Inflammatory macrophage treated with lipopolysaccharide for 4 hours (primary cell): ENCODE results near the gene PITPNB.

ENCODE experiments used
- DNase-seq: peaks from one replicate; pipeline ENCODE4 v3.0.0-alpha.2; 2020

The PITPNB gene

DNA sequence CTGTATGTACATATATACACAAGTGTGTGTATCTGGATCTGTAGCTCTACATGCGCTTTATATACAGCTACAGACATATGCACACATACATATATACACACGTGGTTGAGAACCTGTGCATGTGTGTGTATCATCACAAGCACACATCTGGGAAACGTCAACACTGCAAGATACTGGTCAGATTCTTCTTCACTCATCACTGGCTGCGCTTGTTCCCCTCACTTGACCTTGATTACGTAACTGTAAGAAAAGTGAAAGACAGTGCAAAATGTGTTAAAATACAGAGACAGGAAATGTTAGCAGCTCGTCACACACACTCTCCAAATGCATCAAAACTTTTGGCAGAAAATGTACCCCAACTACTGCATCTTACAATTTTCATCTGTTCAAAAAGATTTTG is 65.6 kb downstream of the PITPNB start:
- DNase-seq = peak; percentile 55

DNA sequence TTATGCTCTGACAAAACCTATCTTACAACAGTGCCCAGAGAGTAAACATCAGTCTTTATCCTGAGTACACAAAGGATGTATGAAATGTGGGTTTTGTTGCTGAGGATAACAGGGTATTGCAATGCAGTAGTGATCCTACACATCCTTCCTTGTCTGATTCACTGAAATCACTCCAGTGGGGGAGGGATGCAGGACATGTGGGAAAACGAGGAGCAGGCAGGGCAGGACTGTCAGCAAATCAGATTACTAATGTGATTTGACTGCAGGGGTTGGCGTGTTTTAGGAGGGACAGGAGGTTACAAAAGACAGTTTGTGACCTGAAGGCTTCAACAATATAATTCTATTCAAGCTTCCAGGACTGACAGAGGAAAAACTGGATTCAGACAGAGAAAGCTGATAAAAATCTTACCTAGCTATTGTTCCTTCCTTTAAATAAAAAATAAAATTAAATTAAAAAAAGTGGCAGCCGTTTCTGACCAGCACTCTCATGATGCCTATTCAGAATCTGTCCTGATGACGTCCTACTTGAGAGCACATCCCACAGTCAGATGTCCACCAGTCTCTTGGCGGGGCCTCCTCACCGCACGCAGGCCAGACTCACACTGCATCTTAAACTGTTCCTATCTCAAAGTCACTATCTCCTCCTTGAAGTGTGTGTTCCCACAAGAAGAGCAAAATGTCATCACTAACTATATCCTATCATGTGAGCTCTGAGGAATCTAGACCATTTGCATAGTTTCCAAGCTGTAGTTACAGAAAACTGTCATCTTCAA is 66.9 kb downstream of the PITPNB start:
- no peak for DNase-seq

DNA sequence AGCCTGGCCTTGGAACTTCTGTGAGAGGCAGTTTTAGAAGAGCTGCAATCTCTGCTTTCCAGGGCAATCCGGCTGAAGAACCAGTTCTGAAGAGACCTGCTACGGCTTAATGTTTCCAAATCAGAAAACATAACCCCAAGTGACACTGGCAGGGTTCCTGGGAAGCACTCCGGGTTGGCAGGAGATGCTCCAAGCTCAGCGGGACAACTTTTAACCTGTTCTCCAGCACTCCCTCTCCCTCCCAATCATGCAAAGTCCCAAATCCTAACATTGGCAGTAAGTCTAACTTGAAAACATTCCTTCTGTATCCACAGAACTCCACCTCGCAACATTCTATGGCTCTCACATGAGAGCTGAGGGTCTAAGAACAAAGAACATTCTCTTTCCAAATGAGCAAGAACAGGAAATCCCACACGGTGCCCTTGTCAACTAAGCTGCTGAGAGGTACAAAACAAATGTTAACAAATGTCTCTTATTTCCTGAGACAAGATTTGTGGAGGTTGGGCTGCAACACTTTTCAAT is 69.0 kb downstream of the PITPNB start:
- DNase-seq = no peak

DNA sequence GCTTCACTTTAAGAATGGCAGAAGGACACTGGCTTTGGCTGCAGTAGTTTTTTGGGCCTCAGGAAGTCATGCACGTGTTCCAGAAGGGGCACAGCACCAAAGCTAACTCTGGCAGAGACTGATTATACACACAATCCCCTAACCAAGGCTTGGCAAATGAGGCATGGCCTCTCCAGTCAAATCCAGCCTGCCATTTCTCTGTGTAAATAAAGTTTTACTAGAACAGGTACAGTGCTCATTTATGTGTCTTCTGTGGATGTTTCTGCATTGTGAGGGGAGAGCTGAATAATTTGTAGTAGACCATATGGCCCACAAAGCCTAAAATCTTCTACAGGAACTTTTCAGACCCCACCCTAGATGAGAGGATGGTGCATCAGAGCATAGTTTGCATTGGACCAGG is 71.1 kb downstream of the PITPNB start:
- no peak for DNase-seq

DNA sequence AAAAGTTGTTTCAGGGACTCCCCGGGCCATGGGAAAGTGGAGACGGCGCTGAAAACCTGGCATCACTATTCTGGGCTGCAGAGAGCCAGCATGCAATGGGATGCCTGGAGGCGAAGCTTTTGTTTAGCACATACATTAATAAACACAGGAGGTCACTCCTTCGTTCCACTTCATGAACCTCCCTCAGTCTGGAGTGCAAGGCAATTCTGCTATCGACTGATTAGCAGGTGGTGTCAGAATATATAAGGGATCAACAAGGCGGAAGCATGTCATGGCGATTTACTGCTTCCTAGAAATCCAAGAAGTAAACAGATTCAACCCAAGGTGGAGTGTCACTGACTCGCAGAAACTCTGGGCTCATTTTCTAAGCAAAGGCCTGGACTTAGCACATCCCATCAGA is 72.1 kb downstream of the PITPNB start:
- no peak for DNase-seq

DNA sequence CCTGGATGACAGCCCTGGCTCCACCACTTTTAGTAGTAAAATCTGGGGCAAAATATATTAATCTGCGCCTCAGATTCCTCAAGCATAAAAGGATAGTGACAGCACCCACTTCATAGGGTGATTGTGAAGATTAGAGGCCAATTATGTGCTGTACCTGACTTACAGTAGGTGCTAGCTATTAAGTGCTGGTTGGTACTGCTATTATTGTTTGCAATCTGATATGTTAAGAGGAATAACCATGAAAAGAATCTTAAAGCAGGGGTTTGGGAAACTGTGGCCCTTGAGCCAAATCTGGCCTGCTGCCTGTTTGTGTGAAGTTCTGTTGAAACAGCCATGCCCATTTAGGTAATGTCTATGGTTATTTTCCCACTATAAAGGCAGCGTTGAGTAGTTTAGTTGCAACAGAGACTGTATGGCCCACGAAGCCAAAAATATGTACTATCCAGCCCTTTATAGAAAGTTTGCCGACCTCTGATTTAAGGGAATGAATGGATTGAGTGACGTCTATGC is 72.8 kb downstream of the PITPNB start:
- no peak for DNase-seq

DNA sequence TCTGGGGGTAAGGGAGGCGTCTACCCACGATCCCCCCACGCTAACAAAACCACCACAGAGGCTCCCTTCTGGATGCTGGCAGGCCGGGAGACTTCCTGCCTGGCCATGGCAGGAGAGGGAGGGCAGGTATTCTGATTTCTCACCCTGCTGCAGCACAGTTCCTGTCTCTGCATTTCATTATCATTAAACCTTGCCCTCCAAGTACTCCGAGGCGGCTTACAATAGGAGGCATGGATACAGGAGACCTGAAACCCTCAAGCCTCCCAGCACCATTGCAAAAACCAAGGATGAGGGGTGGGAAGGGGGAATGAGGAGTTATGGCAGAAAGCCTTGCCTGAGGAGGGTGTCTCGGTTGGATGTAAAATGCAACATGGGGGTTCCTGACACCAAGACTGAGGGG is 73.4 kb downstream of the PITPNB start:
- no peak for DNase-seq

DNA sequence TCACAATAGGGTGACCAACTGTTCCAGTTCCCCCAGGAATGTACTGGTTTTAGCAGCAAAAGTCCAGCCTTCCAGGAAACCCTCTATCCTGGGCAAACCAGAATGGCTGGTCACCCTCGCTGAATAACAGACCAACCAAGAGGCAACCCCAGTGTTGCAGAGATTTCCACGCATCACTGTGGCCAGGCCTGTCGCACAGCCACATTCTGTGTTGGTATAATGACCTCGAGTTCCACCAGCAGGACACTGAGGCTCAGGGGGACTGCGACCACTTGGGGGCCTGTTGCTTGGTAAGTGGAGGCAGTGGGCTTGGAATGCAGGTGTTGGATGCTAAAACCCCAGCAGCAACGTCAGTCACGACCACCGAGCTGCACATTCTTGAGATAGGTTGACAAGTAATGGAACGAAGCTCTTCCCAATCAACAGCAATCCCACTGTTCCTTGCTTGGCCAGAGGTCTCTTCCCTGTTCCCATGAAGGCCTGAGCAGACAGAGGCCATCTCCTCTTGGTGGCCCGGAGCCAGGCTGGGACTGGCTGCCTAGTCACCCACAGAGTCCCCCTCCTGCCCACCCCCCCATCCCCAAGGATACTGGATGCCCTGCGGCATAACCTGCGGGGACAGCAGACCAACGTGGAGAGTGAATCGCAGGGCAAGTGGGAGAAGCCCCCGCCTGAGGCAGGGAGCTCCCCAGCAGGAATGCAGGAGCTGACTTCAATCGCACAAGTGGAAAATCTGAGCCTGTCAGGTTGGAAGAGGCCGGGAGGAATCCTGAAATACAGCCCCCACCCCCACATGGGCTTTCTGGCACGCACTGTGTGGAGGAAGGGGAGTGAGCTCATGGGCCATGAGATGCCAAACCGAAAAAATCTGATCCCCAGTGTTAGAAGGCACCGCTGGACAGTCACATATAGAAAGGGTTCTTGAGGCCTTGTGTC is 74.1 kb downstream of the PITPNB start:
- DNase-seq = no peak

DNA sequence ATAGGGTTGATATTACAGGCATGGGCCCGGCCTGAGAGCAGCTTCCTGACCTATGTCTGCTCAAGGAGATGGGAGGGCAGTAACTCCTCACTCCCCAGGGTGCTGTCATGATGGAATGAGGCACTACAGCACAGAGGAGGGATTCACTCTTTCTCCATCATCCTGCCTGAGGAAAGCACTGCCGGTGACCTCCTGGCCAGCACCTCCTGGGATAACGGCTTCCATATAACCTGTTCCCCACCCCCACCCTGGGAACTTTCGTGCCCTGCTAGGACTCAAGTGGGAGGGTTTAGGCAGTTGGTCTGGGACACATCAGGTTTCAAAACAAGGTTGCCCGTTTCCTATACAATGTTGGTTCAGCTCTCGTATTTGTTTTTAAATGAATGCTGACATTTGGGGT is 74.8 kb downstream of the PITPNB start:
- DNase-seq = no peak

DNA sequence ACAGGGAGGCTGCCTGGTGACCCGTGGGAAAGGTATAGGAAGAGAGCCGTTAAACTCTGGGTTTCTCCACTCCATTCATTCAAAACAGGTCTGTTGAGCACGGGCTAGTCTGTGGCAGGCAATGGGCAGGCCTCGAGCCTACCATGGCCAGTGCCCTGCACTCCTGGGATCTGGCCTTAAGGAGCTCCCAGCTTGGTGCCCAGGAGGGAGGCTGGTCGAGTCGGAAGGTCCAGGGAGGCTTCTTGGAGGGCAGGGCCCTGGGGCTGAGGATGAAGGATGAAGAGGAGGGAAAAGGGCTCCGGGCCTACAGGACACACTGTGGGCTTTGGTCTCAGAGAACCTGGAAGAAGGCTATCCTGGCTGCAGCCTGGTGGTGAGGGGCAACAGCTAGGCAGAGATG is 75.6 kb downstream of the PITPNB start:
- DNase-seq = no peak

DNA sequence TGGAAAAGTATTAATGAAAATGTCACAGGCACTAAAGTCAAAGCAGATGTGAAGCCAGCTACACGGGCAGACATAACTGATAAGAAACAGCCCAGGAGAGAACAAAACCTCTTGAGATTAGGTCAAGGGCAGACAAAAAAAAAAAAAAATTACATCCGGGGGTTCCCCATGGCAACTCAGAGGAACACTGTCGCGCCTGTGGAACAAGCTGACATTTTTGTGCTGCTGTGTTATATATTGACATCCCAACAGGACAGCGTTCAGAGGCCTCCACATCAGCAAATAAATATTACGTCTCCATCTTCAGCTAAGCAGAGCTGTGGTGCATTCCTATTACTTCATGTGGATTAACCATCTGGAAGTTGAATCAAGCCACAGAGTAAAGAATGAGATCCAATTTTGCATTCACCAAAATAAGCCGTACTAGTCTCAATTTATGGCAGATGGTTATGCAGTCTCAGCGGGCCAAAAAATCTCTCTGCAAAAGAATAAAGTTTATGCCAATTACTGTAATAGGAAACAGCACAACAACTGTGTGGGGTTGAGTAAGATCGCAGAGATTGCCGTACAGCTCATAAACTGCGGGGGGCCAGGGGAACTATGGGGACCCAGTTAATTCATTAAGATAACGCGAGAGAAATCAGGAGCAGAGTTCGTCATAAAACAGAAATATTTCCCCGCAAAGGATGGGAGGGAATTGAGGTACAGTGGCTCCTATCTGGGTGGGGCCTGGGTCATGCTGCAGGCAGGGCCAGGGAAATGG is 76.2 kb downstream of the PITPNB start:
- no peak for DNase-seq

DNA sequence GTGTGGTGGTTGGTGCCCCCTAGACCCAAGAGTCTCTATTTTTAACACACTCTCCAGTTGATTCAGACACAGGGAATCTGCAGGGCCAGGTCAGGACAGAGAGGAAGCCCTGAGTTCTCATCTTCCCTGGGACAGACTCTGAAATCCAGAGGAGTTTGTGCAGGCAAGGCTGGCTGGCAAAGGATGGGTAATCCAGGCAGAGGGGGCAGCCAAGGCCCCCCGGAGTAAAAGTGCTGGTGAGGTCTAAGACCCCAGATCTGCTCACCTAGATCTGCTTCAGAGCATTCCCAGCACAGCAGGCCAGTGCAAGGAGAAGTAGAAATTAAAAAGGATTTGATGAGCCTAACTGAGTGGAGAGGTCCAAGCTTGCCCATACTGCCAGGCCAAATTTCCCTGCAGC is 76.9 kb downstream of the PITPNB start:
- no peak for DNase-seq

DNA sequence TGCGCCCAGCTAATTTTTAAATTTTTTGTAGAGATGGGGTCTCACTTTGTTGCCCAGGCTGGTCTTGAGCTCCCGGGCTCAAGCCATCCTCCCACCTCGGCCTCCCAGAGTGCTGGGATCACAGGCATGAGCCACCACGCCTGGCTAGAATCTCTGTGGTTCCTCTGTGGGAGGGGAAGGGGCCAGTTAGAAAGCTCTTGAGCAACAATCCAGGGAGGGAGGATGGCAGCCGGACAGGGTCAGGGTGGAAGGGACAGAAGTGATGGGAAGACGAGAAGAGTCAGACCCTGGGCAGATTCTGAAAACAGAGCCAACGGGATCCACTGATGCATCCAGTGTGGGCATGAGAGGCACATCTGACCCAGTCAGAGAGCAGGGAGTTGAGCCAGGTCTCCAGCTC is 78.6 kb downstream of the PITPNB start:
- no peak for DNase-seq

DNA sequence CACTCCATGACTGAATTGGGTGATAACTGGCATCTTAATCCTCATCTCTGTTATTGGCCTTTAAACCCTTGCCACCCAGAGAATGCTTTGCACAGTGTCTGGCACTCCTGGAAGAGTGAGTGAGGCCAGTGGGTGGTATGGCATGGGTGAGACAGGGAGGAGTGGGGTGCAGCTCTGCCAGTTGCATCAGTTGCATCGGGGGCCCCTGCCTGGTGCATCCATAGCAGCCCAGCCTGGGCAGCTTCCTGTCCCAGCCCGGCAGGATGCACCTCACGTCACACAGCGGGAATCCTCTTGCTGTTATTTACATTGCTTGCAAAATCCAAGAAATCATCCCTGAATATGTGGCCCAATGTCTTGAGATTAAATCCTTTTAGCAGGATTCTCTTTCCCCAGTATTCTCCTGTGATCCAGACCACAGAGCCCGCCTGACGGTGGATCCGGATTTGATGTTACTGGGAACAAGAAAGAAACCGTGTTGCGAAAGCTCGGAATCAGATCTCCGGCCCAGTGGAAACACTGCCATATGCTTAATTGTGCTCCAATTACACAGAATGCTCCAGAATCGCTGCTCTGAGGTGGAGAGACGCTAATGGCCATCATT is 79.9 kb downstream of the PITPNB start:
- DNase-seq = no peak

DNA sequence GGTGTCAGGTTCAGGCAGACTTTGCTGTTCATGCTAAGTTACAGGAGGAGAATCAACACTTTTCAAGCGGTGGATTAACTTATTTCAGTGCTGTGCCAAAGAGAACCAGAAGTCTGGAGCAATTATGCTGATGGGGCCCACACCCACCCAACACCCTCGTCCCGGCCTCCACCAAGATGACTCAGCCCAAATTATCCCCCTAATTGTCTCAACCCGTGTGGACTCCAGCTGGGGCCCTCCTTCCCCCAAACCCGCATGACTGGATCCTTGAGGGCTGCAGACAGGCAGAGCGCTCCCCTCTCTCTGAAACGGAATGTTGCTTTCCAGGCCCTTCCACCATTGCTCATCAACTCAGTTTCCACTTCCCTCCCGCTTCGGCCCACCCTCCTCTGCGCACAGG is 82.9 kb downstream of the PITPNB start:
- DNase-seq = no peak

DNA sequence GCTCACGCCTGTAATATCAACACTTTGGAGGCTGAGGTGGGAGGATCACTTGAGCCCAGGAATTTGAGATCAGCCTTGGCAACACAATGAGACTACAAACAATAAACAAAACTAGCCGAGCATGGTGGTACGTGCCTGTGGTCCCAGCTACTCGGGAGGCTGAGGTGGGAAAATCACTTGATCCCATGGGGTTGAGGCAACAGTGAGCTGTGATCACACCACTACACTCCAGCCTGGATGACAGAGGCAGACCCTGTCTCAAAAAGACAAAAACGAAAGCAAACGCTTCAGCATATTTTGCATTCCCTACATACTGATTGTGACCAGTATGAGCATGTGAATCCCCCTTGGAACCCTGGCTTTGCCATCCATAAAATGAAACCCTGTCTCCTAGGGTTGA is 83.6 kb downstream of the PITPNB start:
- no peak for DNase-seq

DNA sequence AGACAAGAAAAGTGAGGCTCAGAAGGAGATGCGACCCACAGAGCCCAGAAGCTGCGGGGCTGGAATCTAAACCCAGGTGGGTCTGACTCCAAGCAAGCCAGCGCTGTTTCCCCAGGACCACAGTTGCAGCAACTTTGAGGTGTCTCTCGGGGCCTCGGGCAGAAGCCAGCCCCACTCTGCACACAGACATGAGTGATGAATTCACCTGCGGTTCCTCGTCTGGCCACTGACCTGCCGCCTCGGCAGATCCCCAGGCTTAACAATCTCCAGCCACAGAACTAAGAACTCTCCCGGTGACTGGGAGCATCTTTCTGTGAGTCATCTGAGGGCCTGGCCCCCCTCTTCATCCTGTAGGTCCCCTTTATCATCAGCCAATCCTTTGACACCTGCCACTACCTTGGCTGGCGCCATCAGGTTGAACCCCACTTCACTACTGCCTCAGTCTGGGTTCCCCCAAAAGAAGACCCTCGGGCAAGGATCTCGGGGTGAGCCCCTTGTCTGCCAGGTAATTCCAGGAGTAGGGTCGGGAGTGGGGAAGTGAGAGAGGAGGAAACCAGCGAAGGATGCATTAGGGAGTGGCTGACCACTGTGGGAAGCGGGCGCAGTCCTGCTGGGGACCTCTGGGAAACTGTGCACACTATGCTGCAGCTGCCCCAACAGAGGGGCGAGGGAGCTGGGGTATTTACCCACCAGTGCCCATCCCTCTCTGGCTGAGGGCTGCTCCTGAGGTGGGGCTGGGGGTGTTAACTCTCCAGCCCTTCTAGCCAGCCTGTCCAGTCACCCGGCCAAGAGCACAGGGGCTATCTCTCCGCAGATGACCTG is 84.5 kb downstream of the PITPNB start:
- DNase-seq = no peak

DNA sequence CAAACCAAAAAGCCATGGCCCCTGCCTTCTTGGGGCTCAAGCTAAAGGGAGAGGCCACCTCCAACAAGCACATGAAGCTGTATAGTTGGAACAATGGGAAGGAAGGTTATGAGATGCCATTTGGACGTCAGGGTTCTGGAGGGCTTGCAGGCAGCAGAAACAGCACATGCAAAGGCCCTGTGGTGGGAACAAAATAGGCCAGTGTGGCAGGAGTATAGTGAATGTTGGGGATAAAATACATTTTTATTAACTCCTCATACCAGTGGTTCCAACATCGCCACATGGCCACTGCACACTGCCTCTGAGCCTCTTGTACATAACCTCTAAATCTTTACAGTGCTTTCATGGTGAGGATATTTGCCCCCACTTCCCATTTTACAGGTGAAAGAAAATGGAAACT is 85.3 kb downstream of the PITPNB start:
- no peak for DNase-seq

DNA sequence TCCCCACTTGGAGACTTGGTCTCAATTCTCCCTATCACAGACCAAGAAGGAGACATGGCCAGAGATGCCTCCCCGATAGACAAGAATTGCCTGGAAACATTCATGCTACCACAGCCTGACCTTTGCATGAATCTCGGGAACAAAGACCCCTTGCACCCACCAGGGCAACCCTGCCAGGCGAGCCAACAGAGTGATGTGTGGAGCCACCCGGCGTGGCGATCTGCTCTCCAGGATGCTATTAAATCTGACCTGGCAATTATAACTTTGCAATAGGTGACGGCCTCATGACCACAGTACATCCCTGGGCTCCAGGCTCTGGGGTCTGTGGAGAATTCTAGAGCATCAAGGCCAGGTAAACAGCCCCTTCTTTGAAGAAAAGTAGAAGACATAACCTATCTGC is 86.5 kb downstream of the PITPNB start:
- DNase-seq = no peak

DNA sequence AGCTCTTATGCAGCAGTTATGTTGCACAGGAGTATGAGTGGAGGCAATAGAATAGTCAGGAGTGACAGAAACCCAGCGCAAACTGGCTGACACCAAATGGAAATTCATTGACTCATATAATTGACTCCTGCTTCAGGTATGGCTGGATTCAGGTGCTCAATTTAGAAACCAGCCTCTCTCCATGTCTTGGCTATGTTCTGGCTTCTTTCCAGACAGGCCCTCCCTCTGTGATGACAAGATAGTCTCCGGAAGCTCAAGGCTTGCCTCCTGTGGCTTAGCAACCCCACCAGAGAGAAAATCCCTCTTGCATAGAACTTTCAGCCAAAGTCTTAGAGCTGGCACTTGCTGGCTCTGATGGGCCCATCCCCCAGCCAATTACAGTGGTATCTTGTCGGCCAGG is 89.4 kb downstream of the PITPNB start:
- no peak for DNase-seq
